Measurements from ENCODE around the gene VTI1A. TPM values are rescaled to one million over a fixed set of nuclear protein-coding genes. Genes with fewer than 3 reads are reported as not detected.

VTI1A gene
- total RNA-seq, 1 donor from 2014 or later: 36.9 TPM

- ATAC-seq: no peak
- no peaks in the 10 kb centered on the region for H3K9me3 ChIP-seq
- DNase-seq: no peak
- no peaks in the 10 kb centered on the region for H3K27me3 ChIP-seq (ENCODE audit: low read depth)
- no peaks in the 10 kb centered on the region for H3K36me3 ChIP-seq
- intact Hi-C loops (cut with DNase I): no loop called here
- no peaks in the 10 kb centered on the region for H3K4me1 ChIP-seq
- H3K4me3 ChIP-seq: no peak overlapping the region
- no peak for TF ChIP-seq CTCF (IDR thresholded peaks at IDR 0.05)
- H3K27ac ChIP-seq: no peak overlapping the region
Measured at GRCh38 chr10:112559349-112559748, 112.3 kb downstream of the VTI1A start.

DNA sequence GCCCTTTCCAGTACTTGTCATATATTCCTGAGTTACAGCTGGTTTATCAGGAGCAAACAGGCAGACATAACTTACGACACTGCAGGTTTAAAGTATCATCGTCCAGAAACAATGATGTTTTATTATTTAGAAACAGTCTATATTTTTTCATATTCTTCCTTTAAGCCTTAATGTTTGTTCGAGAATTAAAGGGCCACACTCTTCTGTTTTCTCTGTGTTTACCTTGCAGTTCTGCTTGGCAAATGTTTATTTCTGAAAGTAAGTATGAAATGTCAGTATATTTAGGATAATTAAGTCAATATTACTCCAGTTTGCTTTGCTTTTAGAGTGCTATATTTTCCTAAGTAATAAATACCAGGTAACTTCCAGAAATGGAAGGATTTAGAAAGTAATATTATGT lies 115.1 kb downstream of the VTI1A start:
- intact Hi-C loops (cut with DNase I): no loop called here
- Histone ChIP-seq H3K27me3 (ENCODE audit: low read depth) (no peaks in the 10 kb centered on the region), H3K36me3 (no peaks in the 10 kb centered on the region), H3K27ac (no peak overlapping the region), H3K4me3 (no peak overlapping the region), H3K4me1 (no peaks in the 10 kb centered on the region), H3K9me3 (no peaks in the 10 kb centered on the region)
- TF ChIP-seq CTCF (IDR thresholded peaks at IDR 0.05): no peak
- DNase-seq: no peak
- no peak for ATAC-seq

GRCh38 chr10:112562809-112563663 lies 116.0 kb downstream of the VTI1A start:
- no peaks in the 10 kb centered on the region for H3K4me1 ChIP-seq
- no peak for ATAC-seq
- no peak for TF ChIP-seq CTCF (IDR thresholded peaks at IDR 0.05)
- intact Hi-C loops (cut with DNase I): no loop called here
- H3K4me3 ChIP-seq: no peak overlapping the region
- no peak for DNase-seq
- H3K36me3 ChIP-seq: no peaks in the 10 kb centered on the region
- H3K27ac ChIP-seq: no peak overlapping the region
- H3K27me3 ChIP-seq (ENCODE audit: low read depth): no peaks in the 10 kb centered on the region
- H3K9me3 ChIP-seq: no peaks in the 10 kb centered on the region

DNA sequence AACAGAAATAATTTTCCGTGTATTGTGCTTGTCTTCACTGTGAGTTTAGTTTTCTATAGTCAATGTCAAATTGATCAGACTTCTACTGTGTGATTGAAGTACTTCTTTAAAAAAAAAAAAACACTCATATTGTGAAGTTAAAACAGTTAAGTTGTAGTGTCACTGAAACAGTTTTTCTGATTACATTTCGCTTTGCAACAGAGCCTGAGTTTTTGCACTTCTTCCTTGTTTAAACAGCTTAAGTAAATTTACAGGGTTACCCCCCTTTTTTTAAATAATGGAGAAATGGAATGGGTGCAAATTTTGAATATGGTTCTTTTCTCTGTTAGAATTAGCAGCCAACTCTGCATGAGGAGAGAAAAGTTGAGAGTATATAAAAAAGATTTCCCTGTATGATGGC lies 117.3 kb downstream of the VTI1A start:
- H3K27ac ChIP-seq: no peak overlapping the region
- no peaks in the 10 kb centered on the region for H3K27me3 ChIP-seq (ENCODE audit: low read depth)
- intact Hi-C loops (cut with DNase I): no loop called here
- no peak for TF ChIP-seq CTCF (IDR thresholded peaks at IDR 0.05)
- DNase-seq (no peak), ATAC-seq (no peak)
- no peaks in the 10 kb centered on the region for H3K9me3 ChIP-seq
- no peaks in the 10 kb centered on the region for H3K4me1 ChIP-seq
- no peaks in the 10 kb centered on the region for H3K36me3 ChIP-seq
- no peak overlapping the region for H3K4me3 ChIP-seq

DNA sequence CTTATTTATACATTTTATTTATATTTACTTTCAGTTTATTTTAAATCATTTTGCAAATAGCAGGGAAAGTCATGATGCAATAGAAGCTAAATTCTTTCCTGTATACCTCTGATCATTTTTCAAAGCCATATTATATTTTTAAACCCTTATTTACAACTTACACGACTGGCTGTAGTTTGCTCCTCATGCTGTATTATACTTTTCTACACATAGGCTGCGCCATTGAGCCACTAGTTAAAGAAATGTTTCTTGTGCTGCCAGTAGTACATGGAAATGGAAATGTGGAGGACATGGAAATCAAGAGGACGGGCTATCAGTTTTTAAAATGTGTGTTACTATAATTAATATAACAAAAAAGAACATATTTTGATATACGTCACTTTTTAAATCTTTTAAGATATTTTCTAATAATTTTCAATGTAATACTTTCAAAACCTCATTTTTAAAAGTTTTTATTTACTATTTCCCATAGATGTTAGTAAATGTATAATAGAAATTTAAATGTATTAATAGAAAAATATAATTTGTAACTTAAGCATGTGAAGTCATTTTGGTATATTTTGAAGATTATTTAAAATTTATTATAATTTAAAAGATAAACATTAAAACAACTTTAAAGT lies 118.5 kb downstream of the VTI1A start:
- H3K27ac ChIP-seq: no peak overlapping the region
- ATAC-seq (peak; percentile 67 to 70), DNase-seq (no peak)
- TF ChIP-seq CTCF (IDR thresholded peaks at IDR 0.05): peak; percentile 62
- no peaks in the 10 kb centered on the region for H3K9me3 ChIP-seq
- intact Hi-C loops (cut with DNase I): no loop called here
- no peaks in the 10 kb centered on the region for H3K36me3 ChIP-seq
- H3K27me3 ChIP-seq (ENCODE audit: low read depth): no peaks in the 10 kb centered on the region
- no peak overlapping the region for H3K4me3 ChIP-seq
- H3K4me1 ChIP-seq: no peaks in the 10 kb centered on the region
